8988T (cell line): ENCODE measurements around the gene ADA.

Experiments
- DNase-seq: peaks from one replicate; pipeline ENCODE4 v3.0.0; 2011

Gene ADA

GRCh38 chr20:44573501-44573869 is 78.0 kb downstream of the ADA start:
- DNase-seq = no peak

- DNase-seq = no peak
These were observed 78.7 kb downstream of the ADA start for GRCh38 chr20:44572551-44573500.

- DNase-seq = no peak
These were observed 80.0 kb downstream of the ADA start for GRCh38 chr20:44571362-44571988.

- no peak for DNase-seq
These were observed 81.1 kb downstream of the ADA start for GRCh38 chr20:44570367-44570766.
